Body of pancreas (tissue), 4 donors: ENCODE measurements around the gene CLMN. TPM values are rescaled to one million over a fixed set of nuclear protein-coding genes. Genes with fewer than 3 reads are reported as not detected.
A peak's percentile ranks its signal among the peaks of the same experiment; 100 is the strongest.

ENCODE experiments used
- ATAC-seq: fragments of 150-250 bp; one replicate; pipeline ENCODE4 v1.9.1; 2016
- DNase-seq, 4 donors: peaks; one replicate each; pipeline ENCODE4 v3.0.0-alpha.2; 2019
- H3K27ac ChIP-seq, 4 donors: fragments of 200-600 bp; sonication (generic); 1 replicate in 3 of 4; 2 replicates in 1 of 4; pipeline versions ENCODE4 v1.5.1 to v1.6.1; 2016 to 2019; ENCODE audit warnings: mild to moderate bottlenecking in 1 of 4, mixed read lengths in 1 of 4, moderate library complexity in 1 of 4
- H3K27me3 ChIP-seq, 2 donors: fragments of 200-600 bp; sonication (generic); one replicate each; pipeline ENCODE4 v1.6.0; 2016; ENCODE audit warnings: mild to moderate bottlenecking in 1 of 2
- H3K36me3 ChIP-seq, 2 donors: fragments of 200-600 bp; sonication (generic); replicated peaks in 1 of 2; 2 replicates each; pipeline ENCODE4 v1.5.1; 2016; ENCODE audit warnings: low read depth in 2 of 2; ENCODE audit not compliant: insufficient read depth in 1 of 2
- H3K4me1 ChIP-seq: fragments of 200-600 bp; sonication (generic); one replicate; pipeline ENCODE4 v1.6.0; 2016
- H3K4me3 ChIP-seq, 2 donors: fragments of 200-600 bp; sonication (generic); 1 replicate in 1 of 2; 2 replicates in 1 of 2; pipeline ENCODE4 v1.5.1; 2016 to 2019
- H3K9me3 ChIP-seq, 3 donors: fragments of 200-600 bp; sonication (generic); 1 replicate in 2 of 3; 2 replicates in 1 of 3; pipeline ENCODE4 v1.5.1; 2016
- POLR2A ChIP-seq, 3 donors: fragments of 450-650 bp; IDR thresholded peaks; one replicate each; pipeline ENCODE4 v1.6.1; 2016; ENCODE audit warnings: antibody characterized with exemption in 3 of 3, mild to moderate bottlenecking in 2 of 3
- WGBS, 2 donors: methylation state at CpG; one replicate each; pipeline ENCODE4 v1.1.5; 2017; 5-methylcytosine and 5-hydroxymethylcytosine counted together
- intact Hi-C: fragments of 100-400 bp; cut with DNase I; formaldehyde crosslinking; loops from one replicate; pipeline ENCODE4 v1.15.1; 2023
- total RNA-seq, 2 donors: library from RNA; depleted of rRNA; stranded (reverse); fragments of >200 nt; gene quantifications; one replicate each; pipeline ENCODE4 v1.1.0, GENCODE V29; 2016
- TF ChIP-seq, protein P1 (sequence below), 7 experiments: fragments of 450-650 bp in 4 of 7; fragments of 200-600 bp in 3 of 7; sonication (generic) in 3 of 7; IDR thresholded peaks; one replicate each; pipeline ENCODE4 v1.5.1; 2016 to 2019; ENCODE audit warnings: antibody characterized with exemption in 7 of 7

Gene CLMN
- total RNA-seq, 2 donors from 2014 or later: 53.7 to 54.7 TPM

DNA sequence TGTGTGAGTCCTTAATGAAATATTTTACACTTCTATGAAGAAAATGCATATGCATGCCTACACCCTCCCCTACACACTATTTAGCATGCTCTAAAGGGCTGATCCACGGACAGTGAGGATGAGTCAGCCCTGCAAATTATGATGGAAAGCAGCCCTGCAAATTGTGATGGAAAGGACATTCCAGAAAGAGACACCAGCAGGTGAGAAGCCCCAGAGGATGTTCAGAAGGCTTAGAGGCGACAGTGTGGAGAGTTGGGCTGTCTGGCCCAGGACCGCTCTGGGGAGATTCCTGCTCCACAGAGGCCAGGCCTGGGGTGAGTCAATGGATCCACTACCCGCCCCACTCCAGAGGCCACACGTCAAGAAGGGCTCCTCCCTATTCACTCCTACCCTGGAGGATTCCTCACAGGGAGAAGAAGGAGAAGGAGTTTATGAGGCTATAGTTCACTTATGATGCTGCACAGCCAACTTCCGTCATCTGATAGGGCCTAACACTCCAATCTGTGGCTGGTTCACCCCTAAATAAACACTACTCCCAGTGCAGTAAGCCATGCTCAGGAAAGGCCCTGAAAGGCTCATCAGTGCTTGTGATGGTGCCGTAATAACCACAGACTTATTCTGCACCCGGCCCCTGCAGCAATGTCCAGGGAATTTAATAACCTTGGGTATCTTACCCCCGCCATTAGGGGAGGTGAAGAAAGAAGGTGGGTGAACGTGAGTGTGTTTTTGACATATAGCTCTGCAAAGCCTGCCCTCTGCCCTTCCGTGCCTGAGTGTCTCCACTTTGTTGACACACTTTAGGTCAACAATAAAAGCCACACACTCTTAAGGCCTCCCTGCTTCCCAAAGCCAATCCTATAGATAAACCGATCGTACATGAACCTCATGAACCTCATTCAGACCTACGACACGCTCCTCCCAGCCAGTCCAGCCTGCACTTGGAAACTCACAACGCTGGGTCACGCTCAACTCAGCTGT is 46.4 kb downstream of the CLMN start:
- TF ChIP-seq, protein P1, sequence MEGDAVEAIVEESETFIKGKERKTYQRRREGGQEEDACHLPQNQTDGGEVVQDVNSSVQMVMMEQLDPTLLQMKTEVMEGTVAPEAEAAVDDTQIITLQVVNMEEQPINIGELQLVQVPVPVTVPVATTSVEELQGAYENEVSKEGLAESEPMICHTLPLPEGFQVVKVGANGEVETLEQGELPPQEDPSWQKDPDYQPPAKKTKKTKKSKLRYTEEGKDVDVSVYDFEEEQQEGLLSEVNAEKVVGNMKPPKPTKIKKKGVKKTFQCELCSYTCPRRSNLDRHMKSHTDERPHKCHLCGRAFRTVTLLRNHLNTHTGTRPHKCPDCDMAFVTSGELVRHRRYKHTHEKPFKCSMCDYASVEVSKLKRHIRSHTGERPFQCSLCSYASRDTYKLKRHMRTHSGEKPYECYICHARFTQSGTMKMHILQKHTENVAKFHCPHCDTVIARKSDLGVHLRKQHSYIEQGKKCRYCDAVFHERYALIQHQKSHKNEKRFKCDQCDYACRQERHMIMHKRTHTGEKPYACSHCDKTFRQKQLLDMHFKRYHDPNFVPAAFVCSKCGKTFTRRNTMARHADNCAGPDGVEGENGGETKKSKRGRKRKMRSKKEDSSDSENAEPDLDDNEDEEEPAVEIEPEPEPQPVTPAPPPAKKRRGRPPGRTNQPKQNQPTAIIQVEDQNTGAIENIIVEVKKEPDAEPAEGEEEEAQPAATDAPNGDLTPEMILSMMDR (IDR thresholded peaks at IDR 0.05): no peak
- TF ChIP-seq POLR2A (IDR thresholded peaks at IDR 0.05): no peak
- H3K27ac ChIP-seq: no peak overlapping the region
- WGBS, 2 donors: 88 to 96% methylated on average over 14 to 17 of the region's 17 CpGs

GRCh38 chr14:95272057-95272456 is 47.7 kb downstream of the CLMN start:
- Histone ChIP-seq H3K36me3 (no peaks in the 10 kb centered on the region), H3K27me3 (no peaks in the 10 kb centered on the region), H3K27ac (no peak overlapping the region), H3K9me3 (no peaks in the 10 kb centered on the region), H3K4me1 (peaks cover 30% of the 10 kb centered on the region), H3K4me3 (no peak overlapping the region)
- WGBS, 2 donors: 89 to 90% methylated on average over 5 of the region's 5 CpGs
- DNase-seq (no peak), ATAC-seq (no peak)
- TF ChIP-seq, protein P1 (IDR thresholded peaks at IDR 0.05): no peak
- TF ChIP-seq POLR2A (IDR thresholded peaks at IDR 0.05): no peak
- intact Hi-C loops: no loop called here

More for the DNA sequence above, 46.4 kb downstream of the CLMN start:
- no peak overlapping the region for H3K4me3 ChIP-seq
- no peak for ATAC-seq
- H3K27me3 ChIP-seq: no peaks in the 10 kb centered on the region
- intact Hi-C loops: no loop called here
- H3K4me1 ChIP-seq: peaks cover 25% of the 10 kb centered on the region
- no peaks in the 10 kb centered on the region for H3K36me3 ChIP-seq
- DNase-seq: no peak
- no peaks in the 10 kb centered on the region for H3K9me3 ChIP-seq

GRCh38 chr14:95270203-95270602 is 49.5 kb downstream of the CLMN start:
- Histone ChIP-seq H3K9me3 (no peaks in the 10 kb centered on the region), H3K4me3 (no peak overlapping the region), H3K36me3 (no peaks in the 10 kb centered on the region), H3K4me1 (peaks cover 43% of the 10 kb centered on the region), H3K27me3 (no peaks in the 10 kb centered on the region), H3K27ac (no peak overlapping the region)
- no peak for DNase-seq
- TF ChIP-seq, protein P1 (IDR thresholded peaks at IDR 0.05): no peak
- TF ChIP-seq POLR2A (IDR thresholded peaks at IDR 0.05): no peak
- no peak for ATAC-seq
- 71 to 84% methylated on average over 2 of the region's 2 CpGs for WGBS, 2 donors
- intact Hi-C loops: no loop called here

GRCh38 chr14:95269493-95269892 is 50.2 kb downstream of the CLMN start:
- Histone ChIP-seq H3K27me3 (no peaks in the 10 kb centered on the region), H3K4me3 (no peak overlapping the region), H3K9me3 (no peaks in the 10 kb centered on the region), H3K36me3 (no peaks in the 10 kb centered on the region), H3K4me1 (peaks cover 46% of the 10 kb centered on the region), H3K27ac (no peak overlapping the region)
- intact Hi-C loops: no loop called here
- 97 to 100% methylated on average over 2 of the region's 2 CpGs for WGBS, 2 donors
- ATAC-seq (no peak), DNase-seq (peak in 1 of 4 donors; percentile 10)
- TF ChIP-seq, protein P1 (IDR thresholded peaks at IDR 0.05): no peak
- TF ChIP-seq POLR2A (IDR thresholded peaks at IDR 0.05): no peak
